GM21717 (cell line): Measurements from ENCODE around the gene NUDC.
A peak's percentile ranks its signal among the peaks of the same experiment; 100 is the strongest.
"Not testable (repeated sequence)": the region's sequence is repeated elsewhere in the genome, so short reads cannot be mapped to it uniquely, and the experiment has no call there.

Experiments used
- ATAC-seq: cut with Tn5 transposase; IDR thresholded peaks from one replicate; pipeline ENCODE4 v1.9.1; 2021; ENCODE audit warnings: mild to moderate bottlenecking, moderate library complexity; ENCODE audit not compliant: unreplicated experiment

NUDC gene

DNA sequence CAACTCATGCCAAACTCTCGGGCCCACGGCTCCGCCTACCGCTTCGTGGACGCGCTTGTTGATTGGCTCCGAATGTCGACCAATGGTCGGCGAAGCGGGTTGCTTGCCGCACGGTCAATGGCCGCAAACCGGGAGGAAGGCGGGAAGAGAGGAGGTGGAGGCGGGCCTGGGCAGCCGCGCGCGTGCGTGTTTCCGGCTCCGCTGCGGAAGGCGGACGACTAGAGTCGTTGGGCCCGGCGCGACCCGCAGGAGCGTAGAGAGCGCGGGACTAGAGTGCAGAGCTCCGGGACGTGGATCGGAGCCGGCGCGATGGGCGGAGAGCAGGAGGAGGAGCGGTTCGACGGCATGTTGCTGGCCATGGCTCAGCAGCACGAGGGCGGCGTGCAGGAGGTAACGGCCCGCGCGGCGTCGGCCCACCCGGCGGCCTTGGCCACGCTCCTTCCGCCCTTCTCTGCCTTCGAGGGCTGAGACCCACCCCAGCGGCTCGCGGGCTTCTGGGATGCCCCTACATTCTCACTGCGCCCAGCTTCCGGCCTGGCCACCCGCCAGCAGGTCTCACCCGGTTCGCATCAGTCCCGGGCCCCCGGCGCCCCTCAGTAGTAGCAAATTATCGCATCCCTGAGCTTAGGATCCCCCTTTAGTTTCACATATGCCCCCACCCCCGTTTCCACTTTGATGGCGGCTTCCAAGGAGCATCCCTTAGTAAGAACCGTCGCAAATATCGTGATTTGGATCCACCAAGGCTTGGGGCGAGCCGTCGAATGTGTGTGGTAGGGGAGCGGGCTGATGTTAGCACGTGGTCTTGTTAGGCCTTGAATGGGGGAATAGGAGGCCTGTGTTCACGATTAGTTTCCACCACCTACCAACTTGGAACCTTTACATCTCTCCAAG, at the start of gene NUDC:
TSS of gene NUDC (plus strand) at position 204 of the 891 bp plus-strand sequence. CDS start at position 310, 106 bp downstream.
- ATAC-seq = peak; percentile 92

DNA sequence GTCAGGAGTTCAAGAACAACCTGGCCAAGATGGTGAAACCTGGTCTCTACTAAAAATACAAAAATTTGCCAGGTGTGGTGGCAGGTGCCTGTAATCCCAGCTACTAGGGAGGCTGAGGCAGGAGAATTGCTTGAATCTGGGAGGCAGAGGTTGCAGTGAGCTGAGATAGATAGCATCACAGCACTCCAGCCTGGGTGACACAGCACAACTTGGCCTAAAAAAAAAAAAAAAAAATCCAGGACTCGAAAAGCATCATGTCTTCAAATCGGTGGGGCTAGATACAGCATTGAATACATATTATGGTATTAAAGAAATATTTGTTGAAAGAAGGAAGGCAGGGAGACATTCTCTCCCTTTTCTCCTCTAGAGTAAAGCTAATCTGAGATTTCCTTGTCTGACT, 48.4 kb upstream of the NUDC start:
- ATAC-seq = not testable (repeated sequence)

DNA sequence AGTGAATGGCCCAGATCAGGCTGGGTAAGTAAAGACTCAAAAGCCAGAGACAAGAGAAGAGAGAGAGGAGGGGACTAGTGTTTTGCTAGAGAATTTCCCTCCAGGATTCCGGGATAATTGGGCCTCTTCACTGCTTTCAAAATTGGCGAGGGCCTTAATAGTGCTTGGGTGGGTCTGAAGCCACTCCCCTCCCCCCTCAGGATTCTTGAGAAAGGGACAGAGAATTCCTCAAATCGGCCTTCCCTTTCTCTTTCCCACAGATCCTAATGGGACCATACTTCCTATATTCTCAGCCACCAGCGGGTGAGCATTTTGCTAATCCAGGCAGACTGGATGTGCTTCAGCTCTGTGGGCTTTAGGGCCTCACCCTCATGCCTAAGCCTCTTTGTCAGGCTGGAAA, 46.6 kb upstream of the NUDC start:
- ATAC-seq = no peak

DNA sequence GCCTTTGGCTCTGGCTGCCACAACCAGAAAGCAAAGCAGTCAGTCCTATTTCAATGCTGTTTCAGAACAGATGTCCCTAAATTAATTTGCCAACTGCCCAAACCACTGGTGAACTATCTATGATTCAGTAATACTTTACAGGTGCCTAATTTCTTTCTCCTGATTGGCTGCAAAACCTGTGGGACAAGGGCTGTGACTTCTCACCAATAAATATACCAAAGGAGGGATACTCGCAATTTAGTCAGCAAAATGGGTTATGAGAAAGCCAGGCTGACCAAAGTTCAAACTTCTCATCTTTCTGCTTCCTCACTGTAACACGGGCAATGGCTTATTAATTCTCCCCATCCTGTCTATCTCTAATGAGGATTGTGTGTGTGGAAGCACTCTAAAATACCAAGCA, 44.2 kb upstream of the NUDC start:
- no peak for ATAC-seq

DNA sequence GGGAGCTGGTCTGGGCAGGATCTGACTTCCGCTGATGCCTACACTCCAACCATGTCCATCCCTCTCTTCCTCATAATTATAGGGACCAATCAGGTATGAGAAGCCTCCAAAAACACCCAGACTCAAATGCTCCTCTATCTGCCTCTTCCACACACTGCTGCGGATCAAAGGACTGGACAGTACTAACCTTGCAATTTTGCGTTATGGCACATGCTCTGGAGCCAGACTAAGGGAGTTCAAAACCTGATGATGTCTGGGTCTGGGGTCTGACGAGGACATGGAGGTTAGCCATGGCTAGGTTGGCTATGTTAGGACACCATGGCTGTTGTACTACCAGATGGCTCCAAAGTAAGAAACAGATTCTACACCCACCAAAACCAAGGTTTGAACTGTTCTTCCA, 41.8 kb upstream of the NUDC start:
- ATAC-seq = no peak

DNA sequence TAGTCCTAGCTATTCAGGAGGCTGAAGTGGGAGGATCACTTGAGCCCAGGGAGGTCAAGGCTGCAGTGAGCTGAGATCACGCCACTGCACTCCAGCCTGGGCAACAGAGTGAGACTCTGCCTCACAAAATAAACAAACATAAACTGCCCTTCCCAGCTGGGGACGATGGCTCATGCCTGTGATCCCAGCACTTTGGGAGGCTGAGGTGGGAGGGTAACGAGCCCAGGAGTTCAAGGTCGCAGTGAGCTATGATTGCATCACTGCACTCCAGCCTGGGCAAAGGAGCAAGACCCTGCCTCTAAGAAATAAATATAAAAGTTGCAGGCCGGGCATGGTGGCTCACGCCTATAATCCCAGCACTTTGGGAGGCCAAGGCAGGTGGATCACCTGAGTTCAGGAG, 39.9 kb upstream of the NUDC start:
- not testable (repeated sequence) for ATAC-seq

DNA sequence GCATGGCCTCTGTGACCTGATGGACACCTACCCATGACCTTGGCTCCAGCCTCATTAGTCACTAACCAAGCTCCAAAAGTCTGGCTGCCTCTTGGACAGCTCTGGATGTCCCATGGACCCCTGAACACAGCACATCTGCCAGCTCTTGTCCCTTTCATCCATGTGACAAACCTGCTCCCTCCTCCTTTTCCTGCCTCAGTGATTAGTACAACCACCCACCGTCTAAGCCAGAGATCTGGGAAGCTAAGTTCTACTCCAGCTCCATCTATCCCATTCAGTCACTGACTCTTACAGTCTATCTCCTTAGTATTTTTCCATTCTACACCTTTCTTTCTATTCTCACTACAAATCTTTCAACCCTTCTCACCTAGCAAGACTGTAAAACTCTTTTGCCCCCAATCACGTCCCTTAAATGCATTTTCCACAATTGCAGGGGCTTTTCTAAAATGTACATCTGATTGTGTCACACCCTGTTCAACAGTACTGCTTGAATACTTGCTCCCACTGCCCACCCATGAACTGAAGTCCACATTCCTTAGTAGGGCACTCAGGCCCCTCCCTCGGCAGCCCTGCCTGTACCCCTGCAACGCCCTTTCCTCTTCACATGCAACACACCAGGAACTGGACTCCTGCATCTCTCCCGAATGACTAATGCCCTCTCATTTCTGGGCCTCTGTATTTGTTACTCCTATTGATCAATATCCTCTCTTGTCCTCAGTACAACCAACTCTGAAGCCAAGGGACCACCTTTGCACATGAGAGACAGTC, 38.7 kb upstream of the NUDC start:
- ATAC-seq = no peak

DNA sequence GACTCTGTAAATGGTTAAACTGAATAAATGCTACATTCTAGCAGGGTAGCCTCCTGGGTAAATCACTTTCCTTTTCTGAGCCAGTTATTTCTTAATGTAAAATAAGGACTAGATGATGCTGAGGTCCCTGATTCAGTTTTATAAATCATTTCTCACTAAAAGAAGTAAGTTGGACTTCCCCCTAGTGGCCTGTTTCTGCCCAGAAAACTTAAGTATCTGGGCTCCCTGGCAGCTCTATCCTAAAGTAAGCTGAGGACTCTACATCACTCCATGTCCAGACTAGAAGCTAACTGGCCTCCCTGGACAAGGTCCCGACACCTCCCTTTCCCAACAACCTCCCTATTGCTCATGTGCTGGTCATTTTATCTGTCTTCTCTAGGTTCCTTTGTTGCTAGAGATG, 34.4 kb upstream of the NUDC start:
- no peak for ATAC-seq

DNA sequence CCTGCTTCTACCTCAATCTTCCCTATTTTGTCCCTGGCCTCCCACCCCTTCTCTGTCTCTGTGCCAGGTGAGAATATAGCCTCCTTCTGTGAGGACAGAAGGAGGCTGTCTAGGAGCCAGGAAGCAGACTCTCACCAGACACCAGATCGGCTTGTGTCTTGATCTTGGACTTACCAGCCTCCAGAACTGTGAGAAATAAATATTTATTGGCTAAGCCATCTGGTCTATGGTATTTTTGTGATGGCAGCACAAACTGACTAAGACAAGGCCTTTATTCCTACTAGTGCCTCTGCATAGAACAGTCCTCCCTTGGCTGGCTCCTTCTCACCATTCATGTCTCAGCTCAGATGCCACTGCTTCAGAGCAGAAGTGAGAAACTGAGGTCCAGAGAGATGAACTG, 33.3 kb upstream of the NUDC start:
- ATAC-seq = no peak

DNA sequence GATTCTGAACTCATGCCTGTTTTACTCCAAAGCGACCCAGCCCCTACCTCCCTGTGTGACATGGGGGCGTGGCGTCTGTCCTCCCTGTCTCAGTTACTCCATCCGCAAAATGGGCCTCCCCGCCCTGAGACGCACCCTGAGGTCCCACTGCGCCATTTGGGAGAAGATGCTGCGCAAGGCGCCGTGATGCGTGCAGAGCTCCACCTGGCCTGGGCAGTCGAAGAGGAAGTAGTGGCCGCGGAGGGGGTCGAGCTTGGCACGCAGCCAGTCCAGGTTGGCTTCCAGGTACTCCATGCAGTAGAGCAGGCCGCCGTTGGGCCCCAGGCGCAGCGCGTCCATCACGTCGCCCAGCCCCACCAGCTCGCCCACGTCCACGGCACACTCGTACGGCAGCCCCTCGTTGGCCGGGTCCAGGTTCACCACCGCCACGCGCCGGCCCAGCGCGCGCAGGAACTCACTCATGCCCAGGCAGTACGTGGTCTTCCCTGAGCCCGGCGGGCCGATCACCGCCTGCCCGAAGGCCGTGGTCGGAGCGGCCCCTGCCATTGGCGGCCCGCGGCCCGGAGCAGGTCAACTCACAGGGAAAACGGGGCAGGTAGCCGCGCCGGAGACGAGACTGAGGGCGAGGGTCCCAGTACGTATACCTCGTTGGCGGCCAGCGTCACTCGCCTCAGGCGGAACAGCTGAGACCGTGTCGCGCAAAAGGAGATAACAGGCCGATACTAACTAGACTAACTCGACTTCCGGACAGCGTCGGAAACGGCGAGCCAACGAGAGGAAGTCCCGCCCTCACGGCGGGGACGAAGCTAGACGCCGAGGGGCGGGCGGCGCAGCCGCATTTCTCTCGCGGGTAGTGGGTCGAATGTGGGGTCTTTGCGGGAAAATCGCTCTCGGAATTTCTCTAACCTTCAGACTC, 31.7 kb upstream of the NUDC start, which contains the start of gene GPN2:
TSS of gene GPN2 (minus strand) at position 733 of the 916 bp plus-strand sequence. CDS start at position 546, 187 bp downstream.
- peak; percentile 85 for ATAC-seq

DNA sequence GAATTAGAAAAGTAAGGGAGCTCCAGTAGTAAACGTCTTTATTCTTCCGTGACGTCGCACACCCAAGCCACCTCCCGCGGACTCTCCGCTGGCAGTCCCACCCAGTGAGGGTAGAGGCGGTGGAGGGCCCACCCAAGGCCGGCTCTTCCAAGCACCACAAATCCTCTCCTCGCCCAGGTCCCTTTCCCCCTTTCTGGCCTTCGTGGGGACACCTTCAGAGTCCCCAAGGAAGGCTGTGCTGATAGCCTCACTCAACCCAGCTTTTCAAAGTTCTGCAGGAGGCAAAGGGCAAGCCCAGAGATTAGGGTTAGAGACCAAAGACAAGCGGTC, 31.1 kb upstream of the NUDC start:
- ATAC-seq = peak; percentile 17

DNA sequence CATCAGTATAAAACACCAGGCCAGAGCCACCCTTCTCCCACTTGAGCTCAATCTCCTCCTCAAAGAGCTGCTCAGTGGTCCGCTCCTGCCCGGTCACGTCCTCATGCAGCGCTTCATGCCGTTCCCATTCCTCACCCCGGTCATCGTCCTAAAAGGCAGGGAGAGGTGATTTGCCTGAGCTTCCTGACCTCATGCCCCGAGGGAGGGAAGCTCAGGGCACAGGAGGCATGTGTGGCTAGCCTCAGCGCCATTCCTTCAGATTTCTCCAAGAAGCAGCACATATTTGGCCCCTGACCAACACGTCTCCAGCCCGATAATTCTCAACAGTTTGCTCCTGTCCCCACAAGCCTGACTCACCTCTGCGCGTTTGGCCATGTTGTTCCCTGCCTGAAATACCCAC, 27.3 kb upstream of the NUDC start:
- no peak for ATAC-seq

DNA sequence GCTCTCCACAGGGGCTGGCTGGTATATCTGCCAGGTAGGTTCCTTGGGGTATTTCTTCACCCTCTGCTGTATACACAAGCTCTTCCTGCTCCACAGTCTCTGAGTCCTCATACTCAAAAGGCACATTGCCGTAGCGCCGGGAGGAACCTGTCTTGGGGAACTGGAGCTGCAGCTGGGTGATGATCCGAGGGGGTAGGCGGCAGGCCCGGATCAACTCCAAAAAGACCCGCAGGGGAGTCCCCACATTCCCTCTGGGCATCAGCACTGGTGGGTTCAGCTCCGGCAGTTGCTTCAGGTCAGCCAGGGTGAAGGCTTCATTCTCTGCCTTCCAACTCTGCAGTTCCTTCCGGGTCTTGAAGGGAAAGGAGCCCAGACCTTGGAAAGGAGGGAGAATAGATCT, 24.2 kb upstream of the NUDC start:
- ATAC-seq = no peak

DNA sequence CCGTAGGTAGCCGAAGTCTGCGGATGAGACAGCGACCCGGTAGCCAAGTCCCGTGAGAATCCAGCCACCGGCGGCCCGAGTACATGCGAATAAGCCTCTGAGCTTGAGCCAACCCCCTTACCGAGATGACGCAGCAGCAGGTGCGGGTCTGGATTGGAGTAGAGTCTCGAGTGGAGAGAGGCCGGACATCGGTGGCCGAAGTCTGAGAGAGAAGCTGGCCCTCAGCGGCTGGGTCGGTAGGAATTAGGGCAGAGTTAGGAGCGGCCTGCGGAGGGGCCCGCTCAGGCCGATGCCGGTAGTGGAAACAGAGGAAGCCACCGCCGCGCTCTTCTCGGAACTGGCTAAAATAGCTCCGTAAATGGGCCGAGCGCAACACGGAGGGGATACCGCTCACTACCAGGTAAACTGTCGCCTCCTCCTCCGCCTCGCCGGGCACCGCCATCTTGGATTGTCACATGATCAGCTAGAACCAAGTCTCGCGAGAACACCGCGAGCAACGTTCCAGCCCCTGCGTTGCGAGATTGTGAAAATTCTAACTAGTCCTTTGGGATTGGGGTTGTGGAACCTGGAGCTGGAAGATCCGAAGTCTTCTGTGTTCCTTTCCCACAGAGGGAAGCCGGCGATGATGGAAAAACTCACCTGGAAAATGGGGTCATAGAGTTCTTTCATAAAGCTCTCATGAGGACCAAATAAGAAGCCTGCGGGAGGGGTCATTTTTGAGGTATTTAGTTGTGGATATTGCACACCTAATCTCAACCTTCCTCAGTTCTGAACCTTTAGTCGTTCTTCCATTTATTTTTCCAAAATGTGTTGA, 21.3 kb upstream of the NUDC start, which contains the start of gene GPATCH3:
TSS of gene GPATCH3 (minus strand) at position 467 of the 814 bp plus-strand sequence. CDS start at position 442, 25 bp downstream.
- peak; percentile 81 for ATAC-seq

DNA sequence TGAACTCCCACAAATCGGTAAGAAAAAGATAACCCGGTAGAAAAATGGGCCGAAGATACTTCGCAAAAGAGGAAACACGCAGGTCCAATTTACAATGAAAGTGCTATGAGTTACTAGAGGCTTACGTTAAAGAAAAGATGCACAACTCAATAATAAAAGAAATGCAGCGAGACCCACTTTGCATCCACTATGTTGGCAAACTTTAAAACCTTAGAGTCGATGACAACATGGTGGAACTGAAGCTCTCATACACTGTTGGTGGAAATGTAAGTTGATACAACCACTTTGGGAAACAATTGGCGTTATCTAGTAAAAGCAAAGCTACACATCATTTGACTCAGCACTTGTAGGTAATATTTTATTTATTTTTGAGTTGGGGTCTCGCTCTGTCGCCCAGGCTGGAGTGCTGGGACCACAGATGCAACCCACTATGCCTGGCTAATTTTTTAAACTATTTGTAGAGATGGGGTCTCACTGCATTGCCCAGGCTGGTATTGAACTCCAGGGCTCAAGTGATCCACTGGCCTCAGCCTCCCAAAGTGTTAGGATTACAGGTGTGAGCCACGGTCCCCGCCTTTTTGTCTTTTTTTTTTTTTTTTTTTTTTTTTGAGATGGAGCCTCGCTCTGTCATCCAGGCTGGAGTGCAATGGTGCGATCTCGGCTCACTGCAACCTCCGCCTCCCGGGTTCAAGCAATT, 20.6 kb upstream of the NUDC start:
- ATAC-seq = no peak

DNA sequence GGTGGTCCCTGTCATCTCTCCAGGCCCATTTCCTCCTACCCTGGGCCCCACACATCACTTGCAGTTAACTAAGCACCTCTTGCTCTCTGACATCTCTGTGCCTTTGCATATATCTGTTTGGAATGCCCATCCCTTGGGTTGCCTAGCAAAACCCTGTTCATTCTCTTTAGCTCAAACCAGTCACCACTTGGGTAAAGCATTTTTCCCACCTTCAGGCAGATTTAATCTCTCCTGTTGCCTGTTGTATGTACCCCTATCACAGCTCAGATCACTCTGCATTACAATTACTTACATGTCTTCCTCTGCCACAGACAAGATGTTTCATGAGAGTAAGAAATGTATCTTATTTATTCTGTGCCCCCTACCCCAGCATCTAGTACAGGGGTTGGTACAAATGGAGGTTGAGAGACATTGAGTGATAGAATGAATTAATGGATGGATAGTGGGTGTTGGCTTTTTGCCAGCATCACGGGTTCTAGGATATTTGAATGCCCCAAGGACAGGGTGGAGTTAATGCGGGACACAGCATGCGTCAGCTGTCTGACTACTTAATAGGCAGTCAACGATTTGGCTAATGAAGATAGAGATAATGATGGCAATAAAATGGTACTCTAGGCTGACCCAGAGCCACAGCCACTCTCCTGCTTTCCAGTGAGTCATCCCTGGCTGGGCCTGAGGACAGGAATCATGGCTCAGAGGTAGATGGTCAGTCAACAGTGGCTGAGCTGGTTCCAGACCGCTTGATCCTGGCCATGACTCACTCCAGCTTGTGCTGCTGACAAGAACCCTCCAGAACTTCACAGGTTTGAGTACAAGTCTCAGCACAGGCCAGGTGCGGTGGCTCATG, 14.2 kb upstream of the NUDC start:
- ATAC-seq = no peak

DNA sequence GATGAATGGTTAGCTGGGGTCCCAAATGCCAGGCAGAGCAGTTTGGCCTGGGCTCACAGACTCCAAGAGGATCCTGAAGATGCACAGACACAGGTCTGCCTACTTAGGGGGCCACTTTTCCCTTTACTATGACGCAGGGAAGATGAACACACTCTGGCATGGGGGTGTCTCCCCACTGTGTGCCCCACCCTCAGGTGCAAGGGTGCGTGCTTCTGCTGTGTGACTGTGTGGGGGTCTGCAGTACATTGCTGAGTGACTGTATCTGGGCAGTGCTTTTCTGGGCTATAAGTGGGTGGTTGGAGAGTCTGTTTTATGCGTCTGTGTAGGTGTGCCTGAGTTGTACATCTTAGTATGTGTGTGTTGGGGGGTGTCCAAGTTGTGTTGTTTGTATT, 11.6 kb upstream of the NUDC start:
- ATAC-seq = no peak

DNA sequence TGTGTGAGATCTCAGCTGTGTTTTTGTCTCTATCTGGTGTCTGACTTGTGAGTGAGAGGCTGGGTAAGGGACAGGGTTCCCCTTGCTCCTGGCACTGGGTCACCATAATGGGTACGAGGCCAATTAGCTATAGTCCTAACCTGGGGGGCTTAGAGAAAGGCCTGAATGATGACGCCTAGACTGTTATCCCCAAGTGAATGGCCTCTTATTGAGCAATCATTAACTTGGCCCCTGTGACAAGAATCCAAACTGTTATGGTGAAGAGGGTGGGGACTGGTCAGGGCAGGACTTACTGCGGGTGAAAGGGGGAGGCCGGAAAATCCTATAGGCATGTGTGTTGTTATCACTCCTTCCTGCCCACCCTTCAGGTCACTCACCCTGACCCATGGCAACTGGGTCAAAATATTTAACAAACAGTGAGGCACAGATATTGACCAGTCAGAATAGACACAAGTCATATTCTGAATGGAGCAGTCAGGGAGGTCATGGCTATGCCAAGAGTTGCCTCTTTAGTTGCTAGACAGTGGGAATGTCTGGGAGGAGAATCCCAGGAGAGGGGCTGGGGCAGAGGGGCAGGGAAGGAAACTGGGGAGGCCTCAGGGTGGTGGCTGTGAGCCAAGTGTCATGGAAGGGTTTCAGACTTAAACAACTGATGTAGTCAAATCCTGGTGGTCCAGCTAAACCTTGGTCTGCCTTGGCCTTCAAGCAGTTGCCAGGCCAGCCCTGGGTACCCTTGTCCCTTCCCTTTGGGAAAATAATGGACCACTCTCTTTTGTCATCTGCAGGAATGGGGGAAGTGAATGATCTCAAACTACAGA, 11.0 kb upstream of the NUDC start:
- ATAC-seq = no peak
